ENCODE results near the gene MRPL41. TPM values are rescaled to one million over a fixed set of nuclear protein-coding genes. Genes with fewer than 3 reads are reported as not detected.
"Not testable (repeated sequence)": the region's sequence is repeated elsewhere in the genome, so short reads cannot be mapped to it uniquely, and the experiment has no call there.

Gene MRPL41
- total RNA-seq, 2 donors from 2014 or later: 94.4 to 146 TPM

GRCh38 chr9:137530331-137530730, 21.3 kb upstream of the MRPL41 start:
- no peak overlapping the region for H3K9ac ChIP-seq (ENCODE audit: low read depth in 2 of 2, low read length in 2 of 2)
- peaks cover 6% of the 10 kb centered on the region for H3K4me1 ChIP-seq
- no peaks in the 10 kb centered on the region for H3K36me3 ChIP-seq
- H3K27ac ChIP-seq: no peak overlapping the region
- TF ChIP-seq CTCF (IDR thresholded peaks at IDR 0.05): no peak
- H3K4me3 ChIP-seq: no peak overlapping the region
- no peak for DNase-seq
- H3K9me3 ChIP-seq: no peaks in the 10 kb centered on the region
- H3K27me3 ChIP-seq: no peaks in the 10 kb centered on the region
- intact Hi-C loops (cut with DNase I): no loop called here

- Histone ChIP-seq H3K4me3 (no peak overlapping the region), H3K27me3 (no peaks in the 10 kb centered on the region), H3K9ac (ENCODE audit: low read depth in 2 of 2, low read length in 2 of 2) (no peak overlapping the region), H3K27ac (no peak overlapping the region), H3K9me3 (no peaks in the 10 kb centered on the region), H3K36me3 (no peaks in the 10 kb centered on the region), H3K4me1 (peaks cover 6% of the 10 kb centered on the region)
- no peak for TF ChIP-seq CTCF (IDR thresholded peaks at IDR 0.05)
- no peak for DNase-seq
- intact Hi-C loops (cut with DNase I): no loop called here
These were observed 20.4 kb upstream of the MRPL41 start for GRCh38 chr9:137531099-137531765.

- intact Hi-C loops (cut with DNase I); DNase-seq; H3K9ac ChIP-seq (ENCODE audit: low read depth in 2 of 2, low read length in 2 of 2): not testable (repeated sequence)
These were observed 18.7 kb upstream of the MRPL41 start for GRCh38 chr9:137532891-137533468.

GRCh38 chr9:137534256-137535119, 17.2 kb upstream of the MRPL41 start:
- Histone ChIP-seq H3K9ac (ENCODE audit: low read depth in 2 of 2, low read length in 2 of 2) (peak overlapping the region in 1 of 2 donors; percentile 34), H3K4me3 (no peak overlapping the region), H3K4me1 (peaks cover 6% of the 10 kb centered on the region), H3K27me3 (no peaks in the 10 kb centered on the region), H3K27ac (no peak overlapping the region), H3K9me3 (no peaks in the 10 kb centered on the region), H3K36me3 (no peaks in the 10 kb centered on the region)
- intact Hi-C loops (cut with DNase I): no loop called here
- TF ChIP-seq CTCF (IDR thresholded peaks at IDR 0.05): peak; percentile 57
- peak; percentile 59 for DNase-seq

More at GRCh38 chr9:137532891-137533468, 18.7 kb upstream of the MRPL41 start:
- not testable (repeated sequence) for H3K27me3 ChIP-seq, H3K4me3 ChIP-seq, H3K9me3 ChIP-seq, H3K4me1 ChIP-seq, H3K36me3 ChIP-seq, H3K27ac ChIP-seq

- no peaks in the 10 kb centered on the region for H3K27me3 ChIP-seq
- DNase-seq: no peak
- intact Hi-C loops (cut with DNase I): no loop called here
- no peak for TF ChIP-seq CTCF (IDR thresholded peaks at IDR 0.05)
- no peaks in the 10 kb centered on the region for H3K36me3 ChIP-seq
- H3K27ac ChIP-seq: no peak overlapping the region
- peak overlapping the region in 1 of 2 donors; percentile 34 for H3K9ac ChIP-seq (ENCODE audit: low read depth in 2 of 2, low read length in 2 of 2)
- H3K9me3 ChIP-seq: no peaks in the 10 kb centered on the region
- no peak overlapping the region for H3K4me3 ChIP-seq
- H3K4me1 ChIP-seq: peaks cover 6% of the 10 kb centered on the region
These were observed 16.6 kb upstream of the MRPL41 start for GRCh38 chr9:137535120-137535428.

GRCh38 chr9:137536594-137537131, 15.0 kb upstream of the MRPL41 start:
- H3K36me3 ChIP-seq; H3K27me3 ChIP-seq; H3K27ac ChIP-seq; H3K4me3 ChIP-seq; intact Hi-C loops (cut with DNase I); DNase-seq; H3K9ac ChIP-seq (ENCODE audit: low read depth in 2 of 2, low read length in 2 of 2); H3K9me3 ChIP-seq; H3K4me1 ChIP-seq: not testable (repeated sequence)

Measured in colonic mucosa (tissue), 4 donors.